GM12872 (cell line): Measurements from ENCODE around the gene RBM8A.

Experiments used
- TF ChIP-seq, protein P1 (sequence below): IDR thresholded peaks from 3 replicates; pipeline ENCODE4 v1.5.1; 2011; ENCODE audit warnings: low read depth, mild to moderate bottlenecking, low read length, moderate library complexity; ENCODE audit not compliant: insufficient read depth

RBM8A gene

DNA sequence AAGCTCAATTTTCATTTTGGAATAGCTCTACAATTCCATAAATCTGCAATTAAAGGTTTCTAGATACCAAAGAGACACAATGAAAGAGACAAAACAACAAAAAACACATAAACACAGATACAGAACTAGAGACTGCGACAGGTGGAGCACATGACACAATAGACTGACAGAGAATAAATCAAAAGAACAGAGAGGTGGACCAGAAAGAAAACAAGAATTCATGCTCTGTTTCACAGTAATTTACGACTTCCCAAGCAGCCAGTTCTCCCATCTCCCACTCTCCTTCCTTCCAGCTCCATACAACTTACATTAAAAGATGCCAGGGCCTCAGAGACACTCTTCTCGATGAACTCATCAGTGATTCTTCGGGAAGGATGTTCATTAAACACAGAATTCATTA, 15.1 kb upstream of the RBM8A start:
- TF ChIP-seq, protein P1, sequence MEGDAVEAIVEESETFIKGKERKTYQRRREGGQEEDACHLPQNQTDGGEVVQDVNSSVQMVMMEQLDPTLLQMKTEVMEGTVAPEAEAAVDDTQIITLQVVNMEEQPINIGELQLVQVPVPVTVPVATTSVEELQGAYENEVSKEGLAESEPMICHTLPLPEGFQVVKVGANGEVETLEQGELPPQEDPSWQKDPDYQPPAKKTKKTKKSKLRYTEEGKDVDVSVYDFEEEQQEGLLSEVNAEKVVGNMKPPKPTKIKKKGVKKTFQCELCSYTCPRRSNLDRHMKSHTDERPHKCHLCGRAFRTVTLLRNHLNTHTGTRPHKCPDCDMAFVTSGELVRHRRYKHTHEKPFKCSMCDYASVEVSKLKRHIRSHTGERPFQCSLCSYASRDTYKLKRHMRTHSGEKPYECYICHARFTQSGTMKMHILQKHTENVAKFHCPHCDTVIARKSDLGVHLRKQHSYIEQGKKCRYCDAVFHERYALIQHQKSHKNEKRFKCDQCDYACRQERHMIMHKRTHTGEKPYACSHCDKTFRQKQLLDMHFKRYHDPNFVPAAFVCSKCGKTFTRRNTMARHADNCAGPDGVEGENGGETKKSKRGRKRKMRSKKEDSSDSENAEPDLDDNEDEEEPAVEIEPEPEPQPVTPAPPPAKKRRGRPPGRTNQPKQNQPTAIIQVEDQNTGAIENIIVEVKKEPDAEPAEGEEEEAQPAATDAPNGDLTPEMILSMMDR: no peak

GRCh38 chr1:145937436-145937835, 10.2 kb upstream of the RBM8A start:
- TF ChIP-seq, protein P1: no peak

- TF ChIP-seq, protein P1: no peak
Observed at GRCh38 chr1:145936247-145936646, 9.0 kb upstream of the RBM8A start.

DNA sequence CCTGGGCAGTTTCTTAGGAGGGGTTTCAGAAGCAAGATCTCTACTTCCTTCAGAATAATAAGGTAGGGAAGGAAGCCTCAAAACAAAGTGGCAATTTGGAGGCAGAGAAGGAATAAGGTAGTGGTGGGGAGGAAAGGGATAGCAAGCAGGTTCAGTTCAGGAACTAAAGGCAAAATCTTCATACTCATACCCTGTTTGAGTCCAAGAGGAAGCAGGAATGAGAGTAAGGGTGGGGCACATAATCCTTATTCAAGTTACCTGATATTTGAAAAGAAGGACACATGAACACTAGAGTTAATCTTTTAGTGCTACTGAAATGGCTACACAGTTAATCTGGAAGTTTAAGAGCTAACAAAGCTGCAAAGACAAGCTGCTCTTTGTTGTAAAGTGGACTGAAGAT, 8.4 kb upstream of the RBM8A start:
- TF ChIP-seq, protein P1: no peak

- TF ChIP-seq, protein P1: no peak
Observed at GRCh38 chr1:145927916-145928643, 796 bp upstream of the RBM8A start.

DNA sequence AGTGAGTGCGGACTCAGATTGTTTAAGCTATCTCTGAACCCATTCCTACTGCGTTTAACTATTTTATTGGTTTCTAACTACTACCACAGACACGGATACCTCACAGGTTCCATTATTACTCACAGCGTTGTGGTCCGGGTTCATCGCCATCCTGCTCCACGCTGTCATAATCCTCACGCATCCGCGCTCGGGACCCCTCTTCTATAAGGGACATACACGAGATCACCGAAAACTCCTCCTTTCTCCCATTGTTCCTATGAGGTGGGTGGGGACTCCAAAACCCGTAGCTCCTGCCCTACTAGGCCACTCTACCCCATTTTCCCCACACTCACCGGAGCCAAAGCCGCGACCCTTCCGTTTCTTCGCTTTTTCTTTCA, 610 bp downstream of the RBM8A start:
- TF ChIP-seq, protein P1: no peak

- TF ChIP-seq, protein P1: no peak
Observed at GRCh38 chr1:145922266-145922665, 5.0 kb downstream of the RBM8A start.
